Stimulated activated CD8-positive, alpha-beta memory T cell treated with anti-CD3 and anti-CD28 coated beads, Interleukin-2, amount 100 ng/mL, for 1 hour (primary cell): Measurements from ENCODE around the gene PARP4.
"Not testable (repeated sequence)": the region's sequence is repeated elsewhere in the genome, so short reads cannot be mapped to it uniquely, and the experiment has no call there.

Experiments
- DNase-seq, 2 donors: peaks; one replicate each; pipeline ENCODE4 v3.0.0-alpha.2; 2020; ENCODE audit warnings: low read depth in 2 of 2

Gene PARP4

GRCh38 chr13:24505756-24506155 lies 6.8 kb downstream of the PARP4 start:
- no peak for DNase-seq

GRCh38 chr13:24505256-24505655 lies 7.3 kb downstream of the PARP4 start:
- no peak for DNase-seq

GRCh38 chr13:24503379-24503696 lies 9.2 kb downstream of the PARP4 start:
- DNase-seq, result no peak

- DNase-seq, result no peak
These were observed 9.8 kb downstream of the PARP4 start for GRCh38 chr13:24502533-24503378.

GRCh38 chr13:24500977-24501376 lies 11.6 kb downstream of the PARP4 start:
- DNase-seq, result no peak

- DNase-seq, result no peak
These were observed 14.8 kb downstream of the PARP4 start for GRCh38 chr13:24497742-24498141.

- DNase-seq, result not testable (repeated sequence)
These were observed 16.3 kb downstream of the PARP4 start for GRCh38 chr13:24496295-24496694.

GRCh38 chr13:24495151-24495729 lies 17.3 kb downstream of the PARP4 start:
- DNase-seq, result no peak

- no peak for DNase-seq
These were observed 19.2 kb downstream of the PARP4 start for GRCh38 chr13:24493356-24493755.

- DNase-seq, result no peak
These were observed 20.7 kb downstream of the PARP4 start for GRCh38 chr13:24491845-24492244.

- no peak for DNase-seq
These were observed 22.9 kb downstream of the PARP4 start for GRCh38 chr13:24489721-24490120.

GRCh38 chr13:24488092-24488491 lies 24.5 kb downstream of the PARP4 start:
- not testable (repeated sequence) for DNase-seq

GRCh38 chr13:24486017-24486657 lies 26.4 kb downstream of the PARP4 start:
- DNase-seq, result not testable (repeated sequence)

- DNase-seq, result no peak
These were observed 38.9 kb downstream of the PARP4 start for GRCh38 chr13:24473686-24474085.

- not testable (repeated sequence) for DNase-seq
These were observed 40.4 kb downstream of the PARP4 start for GRCh38 chr13:24472129-24472528.

GRCh38 chr13:24463078-24463477 lies 49.5 kb downstream of the PARP4 start:
- no peak for DNase-seq

GRCh38 chr13:24460256-24460655 lies 52.3 kb downstream of the PARP4 start:
- DNase-seq, result no peak

- no peak for DNase-seq
These were observed 52.9 kb downstream of the PARP4 start for GRCh38 chr13:24459726-24460125.

GRCh38 chr13:24459234-24459633 lies 53.3 kb downstream of the PARP4 start:
- no peak for DNase-seq

- no peak for DNase-seq
These were observed 53.8 kb downstream of the PARP4 start for GRCh38 chr13:24458736-24459135.

GRCh38 chr13:24456396-24456795 lies 56.2 kb downstream of the PARP4 start:
- no peak for DNase-seq

GRCh38 chr13:24454056-24454455 lies 58.5 kb downstream of the PARP4 start:
- DNase-seq, result no peak

GRCh38 chr13:24452044-24452443 lies 60.5 kb downstream of the PARP4 start:
- no peak for DNase-seq
